ENCODE results near the gene FCMR.
A peak's percentile ranks its signal among the peaks of the same experiment; 100 is the strongest.
"Not testable (repeated sequence)": the region's sequence is repeated elsewhere in the genome, so short reads cannot be mapped to it uniquely, and the experiment has no call there.

The FCMR gene

GRCh38 chr1:206868264-206868663 is 53.5 kb downstream of the FCMR start:
- DNase-seq, result no peak

- DNase-seq, result no peak
Measured at GRCh38 chr1:206867716-206868115, 54.0 kb downstream of the FCMR start.

GRCh38 chr1:206867239-206867638 is 54.5 kb downstream of the FCMR start:
- DNase-seq, result no peak

- DNase-seq, result no peak
Measured at GRCh38 chr1:206866062-206866461, 55.7 kb downstream of the FCMR start.

- DNase-seq, result peak; percentile 90
Measured at GRCh38 chr1:206864939-206865671, 56.6 kb downstream of the FCMR start, which contains the start of gene IL20. TSS of gene IL20 (plus strand) at chr1:206865623. CDS start at chr1:206865853, 230 bp downstream.

- DNase-seq, result no peak
Measured at GRCh38 chr1:206863266-206863665, 58.5 kb downstream of the FCMR start.

- no peak for DNase-seq
Measured at GRCh38 chr1:206860165-206860564, 61.6 kb downstream of the FCMR start.

GRCh38 chr1:206859082-206859521 is 62.6 kb downstream of the FCMR start:
- no peak for DNase-seq

GRCh38 chr1:206856674-206857464 is 64.9 kb downstream of the FCMR start:
- DNase-seq, result no peak

- no peak for DNase-seq
Measured at GRCh38 chr1:206855859-206856258, 65.9 kb downstream of the FCMR start.

- DNase-seq, result no peak
Measured at GRCh38 chr1:206854401-206855129, 67.2 kb downstream of the FCMR start.

- DNase-seq, result not testable (repeated sequence)
Measured at GRCh38 chr1:206853696-206854095, 68.0 kb downstream of the FCMR start.
